WTC11 (cell line): Measurements from ENCODE around the gene MUSTN1.

Source experiments
- ATF3 ChIP-seq: sonication (generic); formaldehyde crosslinking; conservative IDR thresholded peaks from 2 replicates; pipeline ENCODE4 v1.8.1; 2022; ENCODE audit warnings: mild to moderate bottlenecking, missing genetic modification reagents
- CTCF ChIP-seq: fragments of 200-600 bp; IDR thresholded peaks from 2 replicates; pipeline ENCODE4 v1.8.0; 2022; ENCODE audit warnings: antibody characterized with exemption
- GABPB1 ChIP-seq: sonication (generic); formaldehyde crosslinking; IDR thresholded peaks from 2 replicates; pipeline ENCODE4 v1.8.1; 2023; ENCODE audit warnings: mild to moderate bottlenecking, missing genetic modification reagents
- JUN ChIP-seq: sonication (generic); formaldehyde crosslinking; IDR thresholded peaks from 2 replicates; pipeline ENCODE4 v1.8.0; 2023; ENCODE audit warnings: mild to moderate bottlenecking, missing genetic modification reagents
- NR3C1 ChIP-seq: sonication (generic); formaldehyde crosslinking; conservative IDR thresholded peaks from 2 replicates; pipeline ENCODE4 v1.8.1; 2023; ENCODE audit warnings: low read depth, mild to moderate bottlenecking, missing genetic modification reagents
- PRDM15 ChIP-seq: sonication (generic); formaldehyde crosslinking; IDR thresholded peaks from 2 replicates; pipeline ENCODE4 v1.8.0; 2022; ENCODE audit warnings: missing genetic modification reagents
- RELA ChIP-seq: sonication (generic); formaldehyde crosslinking; IDR thresholded peaks from 2 replicates; pipeline ENCODE4 v1.8.1; 2022; ENCODE audit warnings: missing genetic modification reagents, mild to moderate bottlenecking, borderline replicate concordance
- SMAD4 ChIP-seq: sonication (generic); formaldehyde crosslinking; IDR thresholded peaks from 2 replicates; pipeline ENCODE4 v1.8.0; 2022; ENCODE audit warnings: mild to moderate bottlenecking, missing genetic modification reagents
- TEAD4 ChIP-seq: sonication (generic); formaldehyde crosslinking; IDR thresholded peaks from 2 replicates; pipeline ENCODE4 v1.8.0; 2022; ENCODE audit warnings: mild to moderate bottlenecking, missing genetic modification reagents
- ZBTB21 ChIP-seq: sonication (generic); formaldehyde crosslinking; IDR thresholded peaks from 2 replicates; pipeline ENCODE4 v1.8.1; 2023; ENCODE audit warnings: mild to moderate bottlenecking, missing genetic modification reagents, borderline replicate concordance
- ZNF512 ChIP-seq: sonication (generic); formaldehyde crosslinking; IDR thresholded peaks from 2 replicates; pipeline ENCODE4 v1.8.1; 2022; ENCODE audit warnings: missing genetic modification reagents, borderline replicate concordance
- ZSCAN18 ChIP-seq: fragments of 250-450 bp; sonication (Bioruptor Pico); IDR thresholded peaks from 2 replicates; pipeline ENCODE4 v2.1.2; 2022; ENCODE audit warnings: mild to moderate bottlenecking, moderate library complexity

GRCh38 chr3:52851348-52851747 lies 16.5 kb upstream of the MUSTN1 start:
- TF ChIP-seq ZNF512 (CRISPR knock-in tag) (no peak), CTCF (peak; percentile 73), JUN (CRISPR knock-in tag) (no peak), ATF3 (CRISPR knock-in tag) (no peak), ZSCAN18 (no peak), NR3C1 (CRISPR knock-in tag) (no peak), SMAD4 (CRISPR knock-in tag) (no peak), ZBTB21 (CRISPR knock-in tag) (no peak), GABPB1 (no peak), RELA (CRISPR knock-in tag) (no peak), TEAD4 (CRISPR knock-in tag) (no peak), PRDM15 (no peak)
